Activated CD8-positive, alpha-beta memory T cell treated with anti-CD3 and anti-CD28 coated beads, Interleukin-2, amount 10 ng/mL, durations not matched to agents 7 days and 5 days (primary cell): ENCODE measurements around the gene SLC35G6. TPM values are rescaled to one million over a fixed set of nuclear protein-coding genes. Genes with fewer than 3 reads are reported as not detected.

Experiments
- total RNA-seq, 2 experiments: library from RNA; stranded (reverse); gene quantifications; one replicate each; pipeline ENCODE4 v1.2.3, GENCODE V29; 2021

Gene SLC35G6
- total RNA-seq, 2 experiments from 2014 or later, result not detected

Other genes with a start within 250 kb of the SLC35G6 start
- 10 to 100 TPM; 52.7 to 62.0 TPM for gene DVL2, start 246.9 kb upstream of the SLC35G6 start, total RNA-seq
- 10 to 100 TPM; 42.1 to 53.2 TPM for gene PHF23, start 242.0 kb upstream of the SLC35G6 start, total RNA-seq
- 100 to 1,000 TPM; 207 to 231 TPM for gene GABARAP, start 239.0 kb upstream of the SLC35G6 start, total RNA-seq
- gene CTDNEP1, start 229.7 kb upstream of the SLC35G6 start, total RNA-seq, result 100 to 1,000 TPM; 162 to 192 TPM
- 10 to 100 TPM; 56.5 to 70.4 TPM for gene ELP5, start 229.2 kb upstream of the SLC35G6 start, total RNA-seq
- 1 to 10 TPM in 1 of 2 experiments, under 1 TPM in 1; 0.66 to 1.9 TPM for gene CLDN7, start 219.0 kb upstream of the SLC35G6 start, total RNA-seq
- not detected for gene SLC2A4, start 199.7 kb upstream of the SLC35G6 start, total RNA-seq
- gene YBX2, start 186.8 kb upstream of the SLC35G6 start, total RNA-seq, result 1 to 10 TPM in 1 of 2 experiments, under 1 TPM in 1; 0.35 to 1.4 TPM
- gene EIF5A, start 173.8 kb upstream of the SLC35G6 start, total RNA-seq, result 100 to 1,000 TPM; 575 to 853 TPM
- gene GPS2, start 166.1 kb upstream of the SLC35G6 start, total RNA-seq, result 10 to 100 TPM; 83.7 to 85.1 TPM
- 10 to 100 TPM; 43.7 to 44.8 TPM for gene NEURL4, start 152.1 kb upstream of the SLC35G6 start, total RNA-seq
- 100 to 1,000 TPM; 594 to 712 TPM for gene ACAP1, start 144.9 kb upstream of the SLC35G6 start, total RNA-seq
- gene KCTD11, start 129.3 kb upstream of the SLC35G6 start, total RNA-seq, result 1 to 10 TPM; 6.0 to 6.1 TPM
- gene TMEM95, start 126.3 kb upstream of the SLC35G6 start, total RNA-seq, result not detected
- gene TNK1, start 100.4 kb upstream of the SLC35G6 start, total RNA-seq, result under 1 TPM; 0.54 to 0.61 TPM
- gene PLSCR3, start 86.9 kb upstream of the SLC35G6 start, total RNA-seq, result 10 to 100 TPM; 65.5 to 74.2 TPM
- 10 to 100 TPM; 47.5 to 56.1 TPM for gene TMEM256, start 77.3 kb upstream of the SLC35G6 start, total RNA-seq
- 1 to 10 TPM; 2.0 to 3.5 TPM for gene NLGN2, start 73.6 kb upstream of the SLC35G6 start, total RNA-seq
- gene SPEM1, start 61.1 kb upstream of the SLC35G6 start, total RNA-seq, result not detected
- gene SPEM2, start 55.8 kb upstream of the SLC35G6 start, total RNA-seq, result not detected
- gene SPEM3, start 52.6 kb upstream of the SLC35G6 start, total RNA-seq, result not detected
- 10 to 100 TPM; 13.9 to 16.7 TPM for gene TMEM102, start 46.0 kb upstream of the SLC35G6 start, total RNA-seq
- 1 to 10 TPM; 3.6 to 4.1 TPM for gene FGF11, start 41.9 kb upstream of the SLC35G6 start, total RNA-seq
- gene CHRNB1, start 36.4 kb upstream of the SLC35G6 start, total RNA-seq, result 10 to 100 TPM; 10.4 to 13.1 TPM
- 10 to 100 TPM; 24.5 to 27.7 TPM for gene ZBTB4, start 1.8 kb upstream of the SLC35G6 start, total RNA-seq
- gene POLR2A, start 2.9 kb downstream of the SLC35G6 start, total RNA-seq, result 100 to 1,000 TPM; 198 to 228 TPM
- 10 to 100 TPM; 52.8 to 59.4 TPM for gene TNFSF12, start 67.6 kb downstream of the SLC35G6 start, total RNA-seq
- 1 to 10 TPM; 2.2 to 2.5 TPM for gene TNFSF13, start 77.3 kb downstream of the SLC35G6 start, total RNA-seq
- 10 to 100 TPM; 55.7 to 70.9 TPM for gene SENP3, start 80.5 kb downstream of the SLC35G6 start, total RNA-seq
- gene CD68, start 98.2 kb downstream of the SLC35G6 start, total RNA-seq, result 10 to 100 TPM in 1 of 2 experiments, 1 to 10 TPM in 1; 10.0 to 26.7 TPM
- 10 to 100 TPM; 57.6 to 76.9 TPM for gene MPDU1, start 102.4 kb downstream of the SLC35G6 start, total RNA-seq
- gene SOX15, start 108.6 kb downstream of the SLC35G6 start, total RNA-seq, result under 1 TPM; 0.21 to 0.35 TPM
- 10 to 100 TPM; 30.7 to 40.5 TPM for gene FXR2, start 133.5 kb downstream of the SLC35G6 start, total RNA-seq
- 10 to 100 TPM; 21.5 to 28.0 TPM for gene SAT2, start 146.4 kb downstream of the SLC35G6 start, total RNA-seq
- not detected for gene SHBG, start 148.7 kb downstream of the SLC35G6 start, total RNA-seq
- under 1 TPM in 1 of 2 experiments, not detected in 1; 0.47 TPM for gene ATP1B2, start 169.5 kb downstream of the SLC35G6 start, total RNA-seq
- 100 to 1,000 TPM; 137 to 171 TPM for gene TP53, start 206.0 kb downstream of the SLC35G6 start, total RNA-seq
- gene WRAP53, start 207.0 kb downstream of the SLC35G6 start, total RNA-seq, result 10 to 100 TPM; 28.0 to 29.0 TPM
- gene EFNB3, start 223.8 kb downstream of the SLC35G6 start, total RNA-seq, result not detected
- gene DNAH2, start 236.3 kb downstream of the SLC35G6 start, total RNA-seq, result not detected